Loucy (cell line): ENCODE measurements around the gene SPATS2.

Source experiments
- H2AFZ ChIP-seq: fragments of 200-600 bp; sonication (generic); 2 replicates; pipeline ENCODE4 v1.6.0; 2016; ENCODE audit warnings: antibody characterized with exemption, mild to moderate bottlenecking, low read length, moderate library complexity
- H3F3A ChIP-seq: fragments of 200-600 bp; 2 replicates; pipeline ENCODE4 v1.6.0; 2016; ENCODE audit warnings: antibody characterized with exemption, low read depth, mild to moderate bottlenecking
- H3K27me3 ChIP-seq: fragments of 200-600 bp; sonication (generic); 2 replicates; pipeline ENCODE4 v1.6.1; 2014; ENCODE audit warnings: low read length, mild to moderate bottlenecking; ENCODE audit not compliant: insufficient read depth, poor library complexity, severe bottlenecking
- H3K36me3 ChIP-seq: fragments of 200-600 bp; sonication (generic); 2 replicates; pipeline ENCODE4 v1.6.1; 2016; ENCODE audit warnings: low read length; ENCODE audit not compliant: insufficient read depth
- H3K4me1 ChIP-seq: fragments of 200-600 bp; sonication (generic); 2 replicates; pipeline ENCODE4 v1.5.1; 2014; ENCODE audit warnings: low read length, mild to moderate bottlenecking; ENCODE audit not compliant: insufficient read depth, poor library complexity, severe bottlenecking
- H3K4me2 ChIP-seq: fragments of 200-600 bp; sonication (generic); 2 replicates; pipeline ENCODE4 v1.6.0; 2014; ENCODE audit warnings: antibody characterized with exemption, low read length, low read depth, mild to moderate bottlenecking; ENCODE audit not compliant: poor library complexity, severe bottlenecking
- H3K4me3 ChIP-seq: fragments of 200-600 bp; sonication (generic); 2 replicates; pipeline ENCODE4 v1.5.1; 2014; ENCODE audit warnings: low read length, mild to moderate bottlenecking, mixed read lengths; ENCODE audit not compliant: poor library complexity, severe bottlenecking
- H3K79me2 ChIP-seq: fragments of 200-600 bp; sonication (generic); 2 replicates; pipeline ENCODE4 v1.6.1; 2014; ENCODE audit warnings: low read length; ENCODE audit not compliant: insufficient read depth
- H3K9ac ChIP-seq: fragments of 200-600 bp; sonication (generic); 2 replicates; pipeline ENCODE4 v1.6.0; 2014; ENCODE audit warnings: mild to moderate bottlenecking, low read depth, low read length, moderate library complexity; ENCODE audit not compliant: poor library complexity, severe bottlenecking
- H3K9me2 ChIP-seq: fragments of 200-600 bp; sonication (generic); replicated peaks from 2 replicates; pipeline ENCODE4 v1.6.1; 2016; ENCODE audit warnings: low read depth, low read length, mixed read lengths
- H3K9me3 ChIP-seq: fragments of 200-600 bp; sonication (generic); 2 replicates; pipeline ENCODE4 v1.6.1; 2014; ENCODE audit warnings: mild to moderate bottlenecking, antibody characterized with exemption, low read length, low read depth; ENCODE audit not compliant: insufficient read depth
- H4K20me1 ChIP-seq: fragments of 200-600 bp; sonication (generic); 2 replicates; pipeline ENCODE4 v1.6.0; 2014; ENCODE audit warnings: antibody characterized with exemption, low read length, mild to moderate bottlenecking; ENCODE audit not compliant: insufficient read depth, poor library complexity, severe bottlenecking
- CTCF ChIP-seq: fragments of 200-600 bp; sonication (generic); conservative IDR thresholded peaks from 2 replicates; pipeline ENCODE4 v1.5.1; 2014; ENCODE audit warnings: mild to moderate bottlenecking, antibody characterized with exemption, low read length
- EZH2phosphoT487 ChIP-seq: fragments of 200-600 bp; IDR thresholded peaks from 2 replicates; pipeline ENCODE4 v1.6.1; 2018; ENCODE audit warnings: antibody characterized with exemption, mild to moderate bottlenecking, moderate library complexity, borderline replicate concordance

Gene SPATS2

GRCh38 chr12:49539406-49540228 lies 172.4 kb downstream of the SPATS2 start:
- H3K4me1 ChIP-seq = peaks cover 5% of the 10 kb centered on the region
- no peak overlapping the region for H2AFZ ChIP-seq
- H3K9ac ChIP-seq = no peak overlapping the region
- H3K36me3 ChIP-seq = no peaks in the 10 kb centered on the region
- peaks cover 9% of the 10 kb centered on the region for H3K27me3 ChIP-seq
- H3K9me2 ChIP-seq = no peaks in the 10 kb centered on the region
- no peaks in the 10 kb centered on the region for H3F3A ChIP-seq
- no peak for TF ChIP-seq CTCF
- no peak for TF ChIP-seq EZH2phosphoT487
- no peaks in the 10 kb centered on the region for H3K9me3 ChIP-seq
- H3K79me2 ChIP-seq = no peaks in the 10 kb centered on the region
- no peak overlapping the region for H3K4me3 ChIP-seq
- H3K4me2 ChIP-seq = no peak overlapping the region
- no peaks in the 10 kb centered on the region for H4K20me1 ChIP-seq

GRCh38 chr12:49540229-49541139 lies 173.2 kb downstream of the SPATS2 start:
- H3F3A ChIP-seq = no peaks in the 10 kb centered on the region
- TF ChIP-seq CTCF (no peak), EZH2phosphoT487 (no peak)
- H3K79me2 ChIP-seq = no peaks in the 10 kb centered on the region
- H3K27me3 ChIP-seq = peaks cover 9% of the 10 kb centered on the region
- H3K9me2 ChIP-seq = no peaks in the 10 kb centered on the region
- H3K4me2 ChIP-seq = no peak overlapping the region
- peaks cover 5% of the 10 kb centered on the region for H3K4me1 ChIP-seq
- H3K4me3 ChIP-seq = no peak overlapping the region
- H3K9ac ChIP-seq = no peak overlapping the region
- no peak overlapping the region for H2AFZ ChIP-seq
- no peaks in the 10 kb centered on the region for H3K36me3 ChIP-seq
- no peaks in the 10 kb centered on the region for H3K9me3 ChIP-seq
- no peaks in the 10 kb centered on the region for H4K20me1 ChIP-seq

GRCh38 chr12:49541140-49541861 lies 174.0 kb downstream of the SPATS2 start:
- Histone ChIP-seq H3K4me2 (no peak overlapping the region), H3K9me2 (no peaks in the 10 kb centered on the region), H3K79me2 (no peaks in the 10 kb centered on the region), H3K9me3 (no peaks in the 10 kb centered on the region), H3K4me3 (no peak overlapping the region), H4K20me1 (no peaks in the 10 kb centered on the region), H3K36me3 (no peaks in the 10 kb centered on the region), H3K4me1 (peaks cover 5% of the 10 kb centered on the region), H3K9ac (no peak overlapping the region), H2AFZ (no peak overlapping the region), H3F3A (no peaks in the 10 kb centered on the region), H3K27me3 (peaks cover 9% of the 10 kb centered on the region)
- TF ChIP-seq EZH2phosphoT487 = no peak
- no peak for TF ChIP-seq CTCF
